Fibroblast of pulmonary artery (primary cell): Measurements from ENCODE around the gene ABCB9.
"Not testable (repeated sequence)": the region's sequence is repeated elsewhere in the genome, so short reads cannot be mapped to it uniquely, and the experiment has no call there.

ENCODE experiments used
- DNase-seq: peaks from one replicate; pipeline ENCODE4 v3.0.0-alpha.2; 2010; ENCODE audit warnings: low read depth
- H3K4me3 ChIP-seq: replicated peaks from 2 replicates; pipeline ENCODE4 v1.5.1; 2011; ENCODE audit warnings: low read depth, mild to moderate bottlenecking, control low read depth, low read length, moderate library complexity
- TF ChIP-seq, protein P1 (sequence below): IDR thresholded peaks from 2 replicates; pipeline ENCODE4 v1.5.1; 2011; ENCODE audit warnings: mild to moderate bottlenecking, control low read depth, low read length, inconsistent platforms; ENCODE audit errors: missing control alignments

Gene ABCB9

DNA sequence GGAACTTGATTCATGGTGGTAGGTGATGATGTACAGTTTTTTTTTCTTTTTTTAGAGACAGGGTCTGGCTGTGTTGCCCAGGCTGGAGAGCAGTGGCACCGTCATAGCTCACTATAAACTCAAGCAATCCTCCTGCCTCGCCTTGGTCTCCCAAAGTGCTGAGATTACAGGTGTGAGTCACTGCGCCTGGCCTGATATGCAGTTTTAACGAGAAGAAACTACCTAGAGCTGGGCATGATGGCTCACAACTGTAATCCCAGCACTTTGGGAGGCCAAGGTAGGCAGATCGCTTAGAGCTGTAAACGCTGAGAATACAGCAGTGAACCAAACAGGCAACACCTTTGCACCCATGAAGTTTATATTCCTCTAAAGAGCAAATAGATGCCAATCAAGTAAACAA is 57.3 kb downstream of the ABCB9 start:
- TF ChIP-seq, protein P1, sequence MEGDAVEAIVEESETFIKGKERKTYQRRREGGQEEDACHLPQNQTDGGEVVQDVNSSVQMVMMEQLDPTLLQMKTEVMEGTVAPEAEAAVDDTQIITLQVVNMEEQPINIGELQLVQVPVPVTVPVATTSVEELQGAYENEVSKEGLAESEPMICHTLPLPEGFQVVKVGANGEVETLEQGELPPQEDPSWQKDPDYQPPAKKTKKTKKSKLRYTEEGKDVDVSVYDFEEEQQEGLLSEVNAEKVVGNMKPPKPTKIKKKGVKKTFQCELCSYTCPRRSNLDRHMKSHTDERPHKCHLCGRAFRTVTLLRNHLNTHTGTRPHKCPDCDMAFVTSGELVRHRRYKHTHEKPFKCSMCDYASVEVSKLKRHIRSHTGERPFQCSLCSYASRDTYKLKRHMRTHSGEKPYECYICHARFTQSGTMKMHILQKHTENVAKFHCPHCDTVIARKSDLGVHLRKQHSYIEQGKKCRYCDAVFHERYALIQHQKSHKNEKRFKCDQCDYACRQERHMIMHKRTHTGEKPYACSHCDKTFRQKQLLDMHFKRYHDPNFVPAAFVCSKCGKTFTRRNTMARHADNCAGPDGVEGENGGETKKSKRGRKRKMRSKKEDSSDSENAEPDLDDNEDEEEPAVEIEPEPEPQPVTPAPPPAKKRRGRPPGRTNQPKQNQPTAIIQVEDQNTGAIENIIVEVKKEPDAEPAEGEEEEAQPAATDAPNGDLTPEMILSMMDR, result no peak
- H3K4me3 ChIP-seq, result no peak overlapping the region
- no peak for DNase-seq

GRCh38 chr12:122905258-122905657 is 61.0 kb downstream of the ABCB9 start:
- DNase-seq, H3K4me3 ChIP-seq: not testable (repeated sequence)

- no peak overlapping the region for H3K4me3 ChIP-seq
- TF ChIP-seq, protein P1, result no peak
- no peak for DNase-seq
Observed at GRCh38 chr12:122903693-122904034, 62.6 kb downstream of the ABCB9 start.

DNA sequence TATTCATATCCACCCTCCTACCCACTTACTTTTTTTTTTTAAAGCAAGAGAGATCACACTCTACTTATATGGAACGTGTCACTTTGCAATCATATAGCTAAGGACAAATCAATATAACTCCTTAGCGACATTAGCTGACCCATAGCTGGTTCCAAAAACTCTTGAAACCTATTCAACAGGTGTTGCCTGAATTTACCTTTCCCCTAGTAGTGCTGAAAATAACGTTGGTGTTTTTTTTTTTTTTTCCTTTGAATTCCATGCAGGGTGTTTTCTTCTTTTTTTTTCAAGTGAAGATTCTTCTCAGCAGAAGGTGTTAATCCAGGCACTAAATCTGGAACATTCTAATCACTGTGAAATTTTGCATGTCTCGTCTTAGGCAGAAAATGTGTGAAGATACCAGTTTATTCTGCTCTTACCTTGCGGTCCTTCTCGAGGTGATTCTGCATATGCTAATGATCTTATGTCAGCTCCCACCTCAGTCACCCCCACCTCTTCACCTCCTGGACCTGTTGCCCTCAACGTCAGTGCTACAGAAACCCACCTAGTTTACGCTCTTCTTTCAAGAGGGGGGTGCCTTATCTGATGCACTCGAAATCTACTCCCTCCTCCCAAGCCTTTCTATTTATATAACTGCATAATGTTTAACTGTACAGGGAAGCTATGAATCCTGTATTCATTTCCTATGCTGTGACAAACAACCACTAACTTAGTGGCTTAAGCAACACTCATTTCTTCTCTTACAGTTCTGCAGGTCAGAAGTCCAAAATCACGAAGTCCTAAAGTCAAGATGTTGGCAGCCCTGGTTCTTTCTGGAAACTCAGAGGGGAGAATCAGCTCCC is 63.2 kb downstream of the ABCB9 start:
- TF ChIP-seq, protein P1, result no peak
- DNase-seq, result no peak
- no peak overlapping the region for H3K4me3 ChIP-seq

DNA sequence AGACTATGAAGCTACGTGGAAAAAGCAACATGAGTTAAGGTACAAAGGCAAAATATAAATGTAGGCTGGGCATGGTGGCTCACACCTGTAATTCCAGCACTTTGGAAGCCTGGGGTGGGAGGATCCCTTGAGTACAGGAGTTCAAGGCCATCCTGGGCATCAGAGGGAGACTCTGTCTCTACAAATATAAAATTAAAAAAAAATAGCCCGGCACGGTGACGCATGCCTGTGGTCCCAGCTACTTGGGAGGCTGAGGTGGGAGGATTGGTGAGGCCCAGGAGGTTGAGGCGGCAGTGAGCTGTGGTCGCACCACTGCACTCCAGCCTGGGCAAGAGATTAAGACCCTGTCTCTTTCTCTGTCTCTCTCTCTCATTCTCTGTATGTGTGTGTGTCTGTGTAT is 66.4 kb downstream of the ABCB9 start:
- H3K4me3 ChIP-seq, result no peak overlapping the region
- no peak for DNase-seq
- TF ChIP-seq, protein P1, result no peak

DNA sequence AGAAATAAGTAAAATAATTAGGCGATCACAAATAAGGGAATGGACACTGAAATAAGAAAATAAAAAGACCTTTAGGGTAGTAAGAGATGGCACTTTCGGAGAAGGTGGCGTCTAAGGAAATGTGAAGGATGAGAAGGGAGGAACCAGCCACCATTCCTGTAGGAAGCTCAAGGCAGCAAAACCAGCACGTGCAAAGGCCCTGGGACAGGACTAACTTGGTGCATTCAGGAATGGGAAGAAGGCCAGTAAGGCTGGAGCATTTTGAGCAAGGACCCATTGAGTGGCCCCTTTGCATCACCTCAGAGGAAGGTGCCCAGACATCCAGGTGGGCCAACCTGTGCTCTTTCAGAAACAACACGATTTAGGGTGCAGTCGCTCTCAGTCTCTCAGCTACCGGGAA is 69.6 kb downstream of the ABCB9 start:
- H3K4me3 ChIP-seq, result no peak overlapping the region
- TF ChIP-seq, protein P1, result no peak
- DNase-seq, result no peak

DNA sequence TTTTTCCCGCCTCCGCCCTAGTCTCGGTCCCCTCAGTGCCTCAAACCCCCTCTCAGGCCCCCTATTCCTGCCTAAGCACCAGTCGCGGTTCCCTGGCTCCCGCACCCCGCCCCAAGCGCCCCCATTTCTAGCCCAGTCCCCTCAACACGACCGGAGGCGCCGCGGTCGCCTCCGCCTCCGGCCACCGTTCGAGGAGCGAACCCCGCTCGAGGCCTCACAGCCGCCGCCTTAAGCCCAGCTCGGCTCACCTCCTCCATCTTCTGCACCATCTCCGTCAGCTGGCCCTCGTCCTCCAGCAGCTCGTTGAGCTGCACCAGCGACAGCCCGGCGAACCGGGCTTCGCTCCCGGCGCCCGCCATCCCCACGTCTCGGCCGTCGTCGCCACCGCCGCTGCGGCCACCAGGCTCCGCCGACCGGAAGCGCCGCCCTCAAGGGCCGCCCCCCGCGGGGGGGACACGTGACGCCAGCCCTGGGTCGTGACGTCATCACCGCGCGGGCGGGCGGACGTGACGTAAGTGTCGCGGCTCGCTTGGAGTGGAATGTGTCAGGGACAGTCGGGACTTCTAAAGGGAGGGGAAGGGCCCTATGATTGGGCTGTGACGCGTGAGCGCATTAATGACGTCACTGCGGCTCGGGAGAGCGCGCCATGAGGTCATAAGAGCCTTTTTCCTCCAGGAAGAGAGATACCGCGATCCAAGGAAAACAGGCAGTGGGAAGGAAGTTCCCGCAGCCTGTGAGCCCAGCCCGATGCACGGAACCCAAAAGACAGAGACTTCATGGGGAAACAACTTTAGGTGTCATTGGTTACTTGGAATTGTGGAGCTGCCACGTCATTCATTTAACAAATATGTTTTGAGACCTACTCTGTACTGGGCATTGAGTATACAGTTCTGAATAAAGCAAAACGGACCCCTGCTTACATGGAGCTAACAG is 70.3 kb downstream of the ABCB9 start, which contains the start of gene VPS37B:
TSS of gene VPS37B (minus strand) at position 421 of the 933 bp plus-strand sequence. CDS start at position 359, 62 bp downstream.
- peak; percentile 90 for DNase-seq
- H3K4me3 ChIP-seq, result peak within 1 kb of the TSS; percentile 64
- TF ChIP-seq, protein P1, result no peak
